ENCODE results near the gene CELF5.

CELF5 gene

DNA sequence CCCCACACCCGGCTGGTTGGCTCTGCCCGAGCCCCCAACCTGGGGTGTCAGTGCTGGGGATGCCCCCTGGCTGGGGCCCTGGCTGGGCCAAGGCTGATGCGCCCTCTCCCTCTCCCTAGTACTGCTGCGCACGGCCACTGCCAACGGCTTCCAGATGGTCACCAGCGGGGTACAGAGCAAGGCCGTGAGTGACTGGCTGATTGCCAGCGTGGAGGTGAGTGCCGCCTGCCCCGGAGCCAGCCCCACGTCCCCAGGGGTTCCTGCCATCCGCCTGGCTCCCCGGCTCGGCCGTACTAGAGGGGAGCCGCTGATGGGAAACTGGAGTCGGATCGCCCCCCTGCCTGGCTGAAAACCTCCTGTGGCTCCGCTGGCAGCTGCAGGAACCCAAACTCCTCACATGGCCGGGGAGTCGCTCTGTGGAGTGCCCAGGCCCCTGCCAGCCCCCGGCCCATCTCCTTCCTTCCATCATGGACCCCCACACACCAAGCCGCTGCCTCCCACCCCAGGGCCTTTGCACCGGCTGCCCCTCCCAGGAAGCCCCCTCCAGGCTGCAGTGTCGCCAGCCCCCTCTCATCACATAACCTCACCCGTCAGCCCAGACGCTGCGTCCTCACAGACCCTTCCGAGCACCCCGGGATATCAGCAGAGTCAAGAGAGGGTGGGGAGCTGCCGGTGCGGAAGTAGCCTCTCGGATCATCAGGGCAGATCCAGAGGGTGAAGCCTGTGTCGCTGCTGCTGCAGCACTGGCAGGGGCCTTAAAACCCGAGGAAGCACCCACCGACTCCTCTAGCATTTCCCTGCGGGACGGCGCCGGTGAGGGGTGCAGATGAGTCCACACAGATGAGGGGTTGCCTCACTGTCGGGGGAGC, 28.2 kb upstream of the CELF5 start:
- Histone ChIP-seq H3K4me3 (ENCODE audit: low read depth, low read length, poor library complexity, severe bottlenecking) (no peak overlapping the region), H3K27ac (ENCODE audit: low read depth, low read length, poor library complexity, severe bottlenecking) (no peak overlapping the region), H4K20me1 (ENCODE audit: insufficient read depth, low read length) (no peaks in the 10 kb centered on the region), H3F3A (ENCODE audit: insufficient read depth, low read length) (no peaks in the 10 kb centered on the region), H3K9me3 (ENCODE audit: low read length) (no peaks in the 10 kb centered on the region), H3K4me1 (ENCODE audit: insufficient read depth, low read length, severe bottlenecking) (no peaks in the 10 kb centered on the region), H3K9me2 (ENCODE audit: low read depth, low read length) (no peaks in the 10 kb centered on the region), H3K27me3 (ENCODE audit: insufficient read depth, low read length) (no peaks in the 10 kb centered on the region), H2AFZ (ENCODE audit: low read length) (no peak overlapping the region), H3K79me2 (ENCODE audit: insufficient read depth, low read length) (no peaks in the 10 kb centered on the region), H3K4me2 (ENCODE audit: low read length) (no peak overlapping the region), H3K9ac (ENCODE audit: low read length) (no peak overlapping the region), H3K36me3 (ENCODE audit: insufficient read depth, low read length) (peaks cover 52% of the 10 kb centered on the region)
- TF ChIP-seq EZH2 (IDR thresholded peaks at IDR 0.05; ENCODE audit: borderline replicate concordance, low read length): no peak
- TF ChIP-seq, protein P1, sequence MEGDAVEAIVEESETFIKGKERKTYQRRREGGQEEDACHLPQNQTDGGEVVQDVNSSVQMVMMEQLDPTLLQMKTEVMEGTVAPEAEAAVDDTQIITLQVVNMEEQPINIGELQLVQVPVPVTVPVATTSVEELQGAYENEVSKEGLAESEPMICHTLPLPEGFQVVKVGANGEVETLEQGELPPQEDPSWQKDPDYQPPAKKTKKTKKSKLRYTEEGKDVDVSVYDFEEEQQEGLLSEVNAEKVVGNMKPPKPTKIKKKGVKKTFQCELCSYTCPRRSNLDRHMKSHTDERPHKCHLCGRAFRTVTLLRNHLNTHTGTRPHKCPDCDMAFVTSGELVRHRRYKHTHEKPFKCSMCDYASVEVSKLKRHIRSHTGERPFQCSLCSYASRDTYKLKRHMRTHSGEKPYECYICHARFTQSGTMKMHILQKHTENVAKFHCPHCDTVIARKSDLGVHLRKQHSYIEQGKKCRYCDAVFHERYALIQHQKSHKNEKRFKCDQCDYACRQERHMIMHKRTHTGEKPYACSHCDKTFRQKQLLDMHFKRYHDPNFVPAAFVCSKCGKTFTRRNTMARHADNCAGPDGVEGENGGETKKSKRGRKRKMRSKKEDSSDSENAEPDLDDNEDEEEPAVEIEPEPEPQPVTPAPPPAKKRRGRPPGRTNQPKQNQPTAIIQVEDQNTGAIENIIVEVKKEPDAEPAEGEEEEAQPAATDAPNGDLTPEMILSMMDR (IDR thresholded peaks at IDR 0.05; ENCODE audit: low read length): no peak

DNA sequence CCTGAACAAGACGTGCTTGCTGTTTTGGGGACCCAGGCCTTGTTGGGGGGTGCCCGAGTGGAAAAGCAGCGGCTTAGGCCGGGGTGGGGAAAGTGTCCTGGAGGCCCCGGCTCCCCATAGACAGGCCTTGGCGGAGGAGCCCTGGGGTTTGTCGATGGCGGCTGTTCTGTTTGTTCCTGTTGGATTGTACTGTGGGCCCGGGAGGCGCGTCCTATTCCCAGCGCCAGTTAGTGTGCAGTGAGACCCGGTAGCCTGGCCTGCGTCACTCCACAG, 27.6 kb upstream of the CELF5 start:
- Histone ChIP-seq H2AFZ (ENCODE audit: low read length) (no peak overlapping the region), H3K4me3 (ENCODE audit: low read depth, low read length, poor library complexity, severe bottlenecking) (no peak overlapping the region), H3K27me3 (ENCODE audit: insufficient read depth, low read length) (no peaks in the 10 kb centered on the region), H3K9ac (ENCODE audit: low read length) (no peak overlapping the region), H3K4me2 (ENCODE audit: low read length) (no peak overlapping the region), H3K9me2 (ENCODE audit: low read depth, low read length) (no peaks in the 10 kb centered on the region), H3K36me3 (ENCODE audit: insufficient read depth, low read length) (peaks cover 53% of the 10 kb centered on the region), H4K20me1 (ENCODE audit: insufficient read depth, low read length) (no peaks in the 10 kb centered on the region), H3K9me3 (ENCODE audit: low read length) (no peaks in the 10 kb centered on the region), H3K4me1 (ENCODE audit: insufficient read depth, low read length, severe bottlenecking) (no peaks in the 10 kb centered on the region), H3K79me2 (ENCODE audit: insufficient read depth, low read length) (no peaks in the 10 kb centered on the region), H3F3A (ENCODE audit: insufficient read depth, low read length) (no peaks in the 10 kb centered on the region), H3K27ac (ENCODE audit: low read depth, low read length, poor library complexity, severe bottlenecking) (no peak overlapping the region)
- TF ChIP-seq, protein P1 (IDR thresholded peaks at IDR 0.05; ENCODE audit: low read length): no peak
- no peak for TF ChIP-seq EZH2 (IDR thresholded peaks at IDR 0.05; ENCODE audit: borderline replicate concordance, low read length)

DNA sequence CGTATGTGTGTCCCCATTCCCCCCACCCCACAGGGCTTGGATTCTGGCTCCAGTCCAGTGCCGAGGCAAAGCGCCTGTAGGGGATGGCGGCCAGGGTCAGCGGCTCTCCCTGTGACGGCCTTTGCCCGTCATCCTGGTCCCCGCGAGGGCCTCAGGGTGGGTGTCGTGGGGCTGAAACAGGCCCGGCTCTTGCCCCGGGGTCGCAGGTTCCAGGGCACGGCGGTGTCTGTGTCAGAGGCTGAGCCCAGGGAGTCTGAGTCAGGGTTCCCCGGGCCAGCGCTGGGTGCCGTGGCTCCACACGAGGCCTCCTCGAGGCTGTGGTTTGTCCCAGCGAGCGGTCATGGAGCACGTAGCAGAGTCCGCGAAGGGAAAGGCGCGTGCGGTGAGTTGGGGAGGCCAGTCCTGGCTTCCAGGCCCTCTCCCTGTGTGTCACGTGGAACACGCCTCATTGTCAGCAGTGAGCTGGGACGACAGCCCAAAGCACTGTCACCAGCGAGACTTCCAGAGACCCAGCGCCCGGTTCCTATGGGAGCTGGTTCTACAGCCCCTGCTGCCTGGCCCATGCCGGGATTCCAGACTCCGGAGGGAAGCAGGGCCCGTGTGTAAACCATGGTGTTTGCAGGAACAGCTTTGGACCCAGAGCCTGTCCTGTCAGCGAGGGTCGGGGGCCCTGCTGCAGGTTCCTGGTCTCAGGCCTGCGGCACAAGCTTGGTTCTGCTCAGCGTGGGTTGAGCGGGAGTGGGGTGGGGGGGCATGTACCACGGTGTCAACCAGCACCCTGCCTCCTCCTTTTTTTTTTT, 25.4 kb upstream of the CELF5 start:
- H4K20me1 ChIP-seq (ENCODE audit: insufficient read depth, low read length): no peaks in the 10 kb centered on the region
- TF ChIP-seq EZH2 (IDR thresholded peaks at IDR 0.05; ENCODE audit: borderline replicate concordance, low read length): no peak
- TF ChIP-seq, protein P1 (IDR thresholded peaks at IDR 0.05; ENCODE audit: low read length): no peak
- H3K4me2 ChIP-seq (ENCODE audit: low read length): no peak overlapping the region
- H3K4me3 ChIP-seq (ENCODE audit: low read depth, low read length, poor library complexity, severe bottlenecking): no peak overlapping the region
- H2AFZ ChIP-seq (ENCODE audit: low read length): no peak overlapping the region
- no peak overlapping the region for H3K27ac ChIP-seq (ENCODE audit: low read depth, low read length, poor library complexity, severe bottlenecking)
- H3F3A ChIP-seq (ENCODE audit: insufficient read depth, low read length): no peaks in the 10 kb centered on the region
- no peak overlapping the region for H3K9ac ChIP-seq (ENCODE audit: low read length)
- H3K9me2 ChIP-seq (ENCODE audit: low read depth, low read length): no peaks in the 10 kb centered on the region
- no peaks in the 10 kb centered on the region for H3K27me3 ChIP-seq (ENCODE audit: insufficient read depth, low read length)
- peaks cover 48% of the 10 kb centered on the region for H3K36me3 ChIP-seq (ENCODE audit: insufficient read depth, low read length)
- H3K79me2 ChIP-seq (ENCODE audit: insufficient read depth, low read length): no peaks in the 10 kb centered on the region
- H3K4me1 ChIP-seq (ENCODE audit: insufficient read depth, low read length, severe bottlenecking): no peaks in the 10 kb centered on the region
- no peaks in the 10 kb centered on the region for H3K9me3 ChIP-seq (ENCODE audit: low read length)
